ENCODE results near the gene RUVBL2.
"Not testable (repeated sequence)": the region's sequence is repeated elsewhere in the genome, so short reads cannot be mapped to it uniquely, and the experiment has no call there.

Gene RUVBL2

GRCh38 chr19:49017041-49017665 is 23.5 kb downstream of the RUVBL2 start, which contains the start of gene LHB:
Gene LHB, minus strand, starts transcription at chr19:49017091. Its CDS starts 10 bp downstream, at chr19:49017081.
- FAIRE-seq (no peak), DNase-seq (ENCODE audit: low spot score) (no peak)

GRCh38 chr19:49017666-49018351 is 24.1 kb downstream of the RUVBL2 start:
- no peak for DNase-seq (ENCODE audit: low spot score)

GRCh38 chr19:49018388-49019241 is 24.9 kb downstream of the RUVBL2 start:
- peak; percentile 23 for FAIRE-seq
- not testable (repeated sequence) for DNase-seq (ENCODE audit: low spot score)

More at GRCh38 chr19:49017666-49018351, 24.1 kb downstream of the RUVBL2 start:
- FAIRE-seq = no peak

GRCh38 chr19:49019242-49019932 is 25.7 kb downstream of the RUVBL2 start:
- DNase-seq (ENCODE audit: low spot score) = no peak
- no peak for FAIRE-seq

- FAIRE-seq (no peak), DNase-seq (ENCODE audit: low spot score) (no peak)
These were observed 26.7 kb downstream of the RUVBL2 start for GRCh38 chr19:49020342-49020741.

- DNase-seq (ENCODE audit: low spot score) (no peak), FAIRE-seq (no peak)
These were observed 27.5 kb downstream of the RUVBL2 start for GRCh38 chr19:49020931-49021895.

GRCh38 chr19:49022116-49022515 is 28.4 kb downstream of the RUVBL2 start:
- no peak for DNase-seq (ENCODE audit: low spot score)
- no peak for FAIRE-seq

GRCh38 chr19:49024233-49024632 is 30.5 kb downstream of the RUVBL2 start, which contains the start of gene CGB3:
Gene CGB3, minus strand, starts transcription at chr19:49024333. Its CDS starts 362 bp downstream, at chr19:49023971.
- not testable (repeated sequence) for DNase-seq (ENCODE audit: low spot score); FAIRE-seq

- not testable (repeated sequence) for FAIRE-seq; DNase-seq (ENCODE audit: low spot score)
These were observed 31.4 kb downstream of the RUVBL2 start for GRCh38 chr19:49025088-49025487.

- DNase-seq (ENCODE audit: low spot score) = not testable (repeated sequence)
- peak; percentile 30 for FAIRE-seq
These were observed 31.9 kb downstream of the RUVBL2 start for GRCh38 chr19:49025599-49025998.

- DNase-seq (ENCODE audit: low spot score); FAIRE-seq: not testable (repeated sequence)
These were observed 35.0 kb downstream of the RUVBL2 start for GRCh38 chr19:49028686-49029085.

- not testable (repeated sequence) for FAIRE-seq; DNase-seq (ENCODE audit: low spot score)
These were observed 36.1 kb downstream of the RUVBL2 start for GRCh38 chr19:49029749-49030148.

GRCh38 chr19:49030323-49030722 is 36.6 kb downstream of the RUVBL2 start:
- DNase-seq (ENCODE audit: low spot score); FAIRE-seq: not testable (repeated sequence)

GRCh38 chr19:49031642-49032301 is 38.1 kb downstream of the RUVBL2 start, which contains the start of gene CGB2:
Gene CGB2, plus strand, starts transcription at chr19:49031890. Its CDS starts 206 bp downstream, at chr19:49032096.
- not testable (repeated sequence) for FAIRE-seq; DNase-seq (ENCODE audit: low spot score)

GRCh38 chr19:49036815-49037214 is 43.1 kb downstream of the RUVBL2 start, which contains the start of gene CGB1:
Gene CGB1, minus strand, starts transcription at chr19:49036895. Its CDS starts 184 bp downstream, at chr19:49036711.
- not testable (repeated sequence) for DNase-seq (ENCODE audit: low spot score); FAIRE-seq

GRCh38 chr19:49038111-49038510 is 44.4 kb downstream of the RUVBL2 start:
- not testable (repeated sequence) for DNase-seq (ENCODE audit: low spot score); FAIRE-seq

GRCh38 chr19:49038557-49039276 is 45.0 kb downstream of the RUVBL2 start:
- FAIRE-seq (peak; percentile 53), DNase-seq (ENCODE audit: low spot score) (peak; percentile 72)

- not testable (repeated sequence) for DNase-seq (ENCODE audit: low spot score); FAIRE-seq
These were observed 46.0 kb downstream of the RUVBL2 start for GRCh38 chr19:49039736-49040135.

Data from urothelium cell line (cell line).